Nephron (organoid): ENCODE measurements around the gene OAS3.

Source experiments
- H3K27ac Mint-ChIP-seq, 3 experiments: 2 replicates each; pipeline ENCODE4 v1.8.0; 2020; ENCODE audit warnings: mixed read lengths in 3 of 3, mild to moderate bottlenecking in 2 of 3, moderate library complexity in 1 of 3
- H3K27me3 Mint-ChIP-seq: 2 replicates; pipeline ENCODE4 v1.8.0; 2021; ENCODE audit warnings: low read depth, mild to moderate bottlenecking, moderate library complexity, mixed read lengths
- H3K36me3 Mint-ChIP-seq: 2 replicates; pipeline ENCODE4 v1.8.0; 2020; ENCODE audit warnings: low read depth, mixed read lengths
- H3K4me1 Mint-ChIP-seq: 2 replicates; pipeline ENCODE4 v1.8.0; 2020; ENCODE audit warnings: mixed read lengths
- H3K4me3 Mint-ChIP-seq, 3 experiments: 2 replicates each; pipeline ENCODE4 v1.8.0; 2020; ENCODE audit warnings: mild to moderate bottlenecking in 3 of 3, mixed read lengths in 3 of 3, moderate library complexity in 2 of 3
- H3K9me3 Mint-ChIP-seq: 2 replicates; pipeline ENCODE4 v1.8.0; 2020; ENCODE audit warnings: mixed read lengths
- CTCF ChIP-seq, 3 experiments: fragments of 200-600 bp; sonication (generic); IDR thresholded peaks; one replicate each; pipeline ENCODE4 v1.5.0; 2021; ENCODE audit warnings: antibody characterized with exemption in 3 of 3; ENCODE audit not compliant: unreplicated experiment in 3 of 3

The OAS3 gene

GRCh38 chr12:112964067-112964670 lies 25.9 kb downstream of the OAS3 start:
- no peak overlapping the region for H3K4me3 Mint-ChIP-seq
- no peak for TF ChIP-seq CTCF (IDR thresholded peaks at IDR 0.05; ENCODE audit: unreplicated experiment in 3 of 3)
- H3K36me3 Mint-ChIP-seq, result peaks cover 4% of the 10 kb centered on the region
- H3K9me3 Mint-ChIP-seq, result peaks cover 13% of the 10 kb centered on the region
- H3K4me1 Mint-ChIP-seq, result no peaks in the 10 kb centered on the region
- peaks cover 12% of the 10 kb centered on the region for H3K27me3 Mint-ChIP-seq
- H3K27ac Mint-ChIP-seq, result no peak overlapping the region

- Mint-ChIP-seq H3K4me3 (no peak overlapping the region), H3K4me1 (no peaks in the 10 kb centered on the region), H3K9me3 (peaks cover 6% of the 10 kb centered on the region), H3K27me3 (peaks cover 13% of the 10 kb centered on the region), H3K36me3 (no peaks in the 10 kb centered on the region), H3K27ac (no peak overlapping the region)
- no peak for TF ChIP-seq CTCF (IDR thresholded peaks at IDR 0.05; ENCODE audit: unreplicated experiment in 3 of 3)
These were observed 26.6 kb downstream of the OAS3 start for GRCh38 chr12:112964915-112965314.

- H3K36me3 Mint-ChIP-seq, result no peaks in the 10 kb centered on the region
- no peaks in the 10 kb centered on the region for H3K4me1 Mint-ChIP-seq
- no peak for TF ChIP-seq CTCF (IDR thresholded peaks at IDR 0.05; ENCODE audit: unreplicated experiment in 3 of 3)
- peaks cover 18% of the 10 kb centered on the region for H3K27me3 Mint-ChIP-seq
- H3K4me3 Mint-ChIP-seq, result no peak overlapping the region
- no peak overlapping the region for H3K27ac Mint-ChIP-seq
- H3K9me3 Mint-ChIP-seq, result no peaks in the 10 kb centered on the region
These were observed 27.4 kb downstream of the OAS3 start for GRCh38 chr12:112965643-112966042.

- Mint-ChIP-seq H3K27me3 (peaks cover 26% of the 10 kb centered on the region), H3K36me3 (no peaks in the 10 kb centered on the region), H3K9me3 (no peaks in the 10 kb centered on the region), H3K4me3 (no peak overlapping the region), H3K27ac (no peak overlapping the region), H3K4me1 (peaks cover 5% of the 10 kb centered on the region)
- TF ChIP-seq CTCF (IDR thresholded peaks at IDR 0.05; ENCODE audit: unreplicated experiment in 3 of 3), result no peak
These were observed 29.0 kb downstream of the OAS3 start for GRCh38 chr12:112967306-112967705.

- Mint-ChIP-seq H3K27me3 (peaks cover 26% of the 10 kb centered on the region), H3K9me3 (no peaks in the 10 kb centered on the region), H3K36me3 (no peaks in the 10 kb centered on the region), H3K4me1 (peaks cover 5% of the 10 kb centered on the region), H3K27ac (no peak overlapping the region), H3K4me3 (no peak overlapping the region)
- no peak for TF ChIP-seq CTCF (IDR thresholded peaks at IDR 0.05; ENCODE audit: unreplicated experiment in 3 of 3)
These were observed 29.6 kb downstream of the OAS3 start for GRCh38 chr12:112967858-112968257.

GRCh38 chr12:112969547-112970306 lies 31.5 kb downstream of the OAS3 start:
- H3K9me3 Mint-ChIP-seq, result no peaks in the 10 kb centered on the region
- TF ChIP-seq CTCF (IDR thresholded peaks at IDR 0.05; ENCODE audit: unreplicated experiment in 3 of 3), result no peak

More at GRCh38 chr12:112969547-112970306, 31.5 kb downstream of the OAS3 start:
- H3K27ac Mint-ChIP-seq, result no peak overlapping the region
- peaks cover 5% of the 10 kb centered on the region for H3K4me1 Mint-ChIP-seq
- H3K27me3 Mint-ChIP-seq, result peaks cover 26% of the 10 kb centered on the region
- H3K4me3 Mint-ChIP-seq, result no peak overlapping the region
- H3K36me3 Mint-ChIP-seq, result no peaks in the 10 kb centered on the region
